HCT116 (cell line): ENCODE measurements around the gene CRX.

Source experiments
- CTCF ChIP-seq, 3 experiments: fragments of 200-600 bp in 1 of 3; sonication (generic) in 1 of 3; IDR thresholded peaks in 2 of 3; conservative IDR thresholded peaks in 1 of 3; 2 replicates each; pipeline ENCODE4 v1.5.1; 2012 to 2017; ENCODE audit warnings: low read depth in 2 of 3, low read length in 2 of 3, antibody characterized with exemption in 1 of 3, borderline replicate concordance in 1 of 3, control low read depth in 1 of 3, mild to moderate bottlenecking in 1 of 3, mixed read lengths in 1 of 3, mixed run types in 1 of 3, moderate library complexity in 1 of 3; ENCODE audit not compliant: insufficient read depth in 1 of 3
- EZH2 ChIP-seq: fragments of 200-600 bp; sonication (generic); IDR thresholded peaks from 2 replicates; pipeline ENCODE4 v1.6.1; 2017; ENCODE audit warnings: antibody characterized with exemption, mixed run types
- POLR2A ChIP-seq: IDR thresholded peaks from 2 replicates; pipeline ENCODE4 v1.7.0; 2011; ENCODE audit warnings: borderline replicate concordance; ENCODE audit not compliant: insufficient read depth, insufficient read length; ENCODE audit errors: extremely low read depth
- REST ChIP-seq: IDR thresholded peaks from 2 replicates; pipeline ENCODE4 v1.6.1; 2012; ENCODE audit warnings: low read depth
- SP1 ChIP-seq: IDR thresholded peaks from 2 replicates; pipeline ENCODE4 v1.6.1; 2012; ENCODE audit warnings: low read depth
- YY1 ChIP-seq: IDR thresholded peaks from 2 replicates; pipeline ENCODE4 v1.6.1; 2011; ENCODE audit warnings: low read length, low read depth, moderate library complexity, mild to moderate bottlenecking; ENCODE audit not compliant: insufficient replicate concordance; ENCODE audit errors: extremely low read depth
- ZFX ChIP-seq: fragments of 450-650 bp; IDR thresholded peaks from 2 replicates; pipeline ENCODE4 v1.6.1; 2017
- TF ChIP-seq, protein P1 (sequence below): IDR thresholded peaks from 2 replicates; pipeline ENCODE4 v1.6.1; 2012

GRCh38 chr19:47805313-47805712 is 16.4 kb upstream of the CRX start:
- TF ChIP-seq CTCF (IDR thresholded peaks at IDR 0.05 in 2 of 3, conservative IDR thresholded peaks at IDR 0.05 in 1 of 3; ENCODE audit: borderline replicate concordance in 1 of 3, insufficient read depth in 1 of 3, low read depth in 2 of 3, low read length in 2 of 3), result no peak
- TF ChIP-seq, protein P1, sequence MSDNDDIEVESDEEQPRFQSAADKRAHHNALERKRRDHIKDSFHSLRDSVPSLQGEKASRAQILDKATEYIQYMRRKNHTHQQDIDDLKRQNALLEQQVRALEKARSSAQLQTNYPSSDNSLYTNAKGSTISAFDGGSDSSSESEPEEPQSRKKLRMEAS, result no peak
- TF ChIP-seq POLR2A, result no peak
- no peak for TF ChIP-seq EZH2
- no peak for TF ChIP-seq ZFX
- no peak for TF ChIP-seq REST
- no peak for TF ChIP-seq SP1
- no peak for TF ChIP-seq YY1
